GM23248 (cell line): ENCODE measurements around the gene RAPGEF4.

ENCODE experiments used
- EZH2 ChIP-seq: fragments of 200-600 bp; sonication (generic); IDR thresholded peaks from 2 replicates; pipeline ENCODE4 v1.6.1; 2018; ENCODE audit warnings: antibody characterized with exemption, mild to moderate bottlenecking; ENCODE audit not compliant: insufficient read depth, poor library complexity, severe bottlenecking
- EZH2phosphoT487 ChIP-seq: fragments of 200-600 bp; sonication (generic); IDR thresholded peaks from 2 replicates; pipeline ENCODE4 v1.6.1; 2018; ENCODE audit warnings: antibody characterized with exemption, moderate library complexity, mild to moderate bottlenecking, low read depth; ENCODE audit not compliant: insufficient read depth

DNA sequence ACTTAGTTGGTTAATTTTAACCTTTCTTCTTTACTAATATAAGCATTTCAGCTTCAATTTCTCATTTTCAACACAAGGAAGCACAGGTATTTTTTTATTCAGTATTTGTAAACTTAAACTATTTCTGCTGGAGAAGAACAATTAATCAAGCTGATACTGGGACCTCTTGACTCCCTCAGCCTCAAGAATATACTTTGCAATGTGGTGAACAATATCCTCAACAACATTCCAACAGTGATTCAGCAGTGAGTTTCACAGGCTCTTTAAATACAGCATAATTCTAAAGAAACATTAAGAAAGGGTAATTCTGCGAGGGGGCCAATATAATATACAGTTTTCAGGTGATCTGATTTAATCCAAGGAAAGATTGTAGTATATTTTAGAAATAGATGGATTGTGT, 10.0 kb downstream of the RAPGEF4 start:
- TF ChIP-seq EZH2phosphoT487 (no peak), EZH2 (no peak)
